Measurements from ENCODE around the gene GPATCH8.
"Not testable (repeated sequence)": the region's sequence is repeated elsewhere in the genome, so short reads cannot be mapped to it uniquely, and the experiment has no call there.

The GPATCH8 gene

GRCh38 chr17:44503147-44504029 lies at the start of gene GPATCH8:
Gene GPATCH8, minus strand, starts transcription at chr17:44503406. Its CDS starts 36 bp downstream, at chr17:44503370.
- peak; percentile 96 for DNase-seq (ENCODE audit: low spot score)

- no peak for DNase-seq (ENCODE audit: low spot score)
Observed at GRCh38 chr17:44552361-44552760, 49.2 kb upstream of the GPATCH8 start.

- no peak for DNase-seq (ENCODE audit: low spot score)
Observed at GRCh38 chr17:44549686-44550085, 46.5 kb upstream of the GPATCH8 start.

GRCh38 chr17:44548376-44549230 lies 45.4 kb upstream of the GPATCH8 start:
- DNase-seq (ENCODE audit: low spot score), result no peak

- no peak for DNase-seq (ENCODE audit: low spot score)
Observed at GRCh38 chr17:44547625-44548267, 44.5 kb upstream of the GPATCH8 start.

- DNase-seq (ENCODE audit: low spot score), result no peak
Observed at GRCh38 chr17:44546671-44547606, 43.7 kb upstream of the GPATCH8 start.

GRCh38 chr17:44543905-44544523 lies 40.8 kb upstream of the GPATCH8 start:
- DNase-seq (ENCODE audit: low spot score), result no peak

- no peak for DNase-seq (ENCODE audit: low spot score)
Observed at GRCh38 chr17:44543213-44543904, 40.2 kb upstream of the GPATCH8 start.

- DNase-seq (ENCODE audit: low spot score), result no peak
Observed at GRCh38 chr17:44541884-44542581, 38.8 kb upstream of the GPATCH8 start.

- no peak for DNase-seq (ENCODE audit: low spot score)
Observed at GRCh38 chr17:44540246-44541084, 37.3 kb upstream of the GPATCH8 start.

GRCh38 chr17:44539673-44540072 lies 36.5 kb upstream of the GPATCH8 start:
- DNase-seq (ENCODE audit: low spot score), result no peak

GRCh38 chr17:44537922-44538321 lies 34.7 kb upstream of the GPATCH8 start:
- not testable (repeated sequence) for DNase-seq (ENCODE audit: low spot score)

- DNase-seq (ENCODE audit: low spot score), result no peak
Observed at GRCh38 chr17:44536090-44536953, 33.1 kb upstream of the GPATCH8 start.

- peak; percentile 80 for DNase-seq (ENCODE audit: low spot score)
Observed at GRCh38 chr17:44533533-44534246, 30.5 kb upstream of the GPATCH8 start.

GRCh38 chr17:44530896-44531418 lies 27.8 kb upstream of the GPATCH8 start:
- DNase-seq (ENCODE audit: low spot score), result no peak

- DNase-seq (ENCODE audit: low spot score), result no peak
Observed at GRCh38 chr17:44529864-44530263, 26.7 kb upstream of the GPATCH8 start.

- DNase-seq (ENCODE audit: low spot score), result no peak
Observed at GRCh38 chr17:44527954-44528353, 24.7 kb upstream of the GPATCH8 start.
